Thymus (tissue), 11 donors: ENCODE data around the gene ARHGAP40. TPM values are rescaled to one million over a fixed set of nuclear protein-coding genes. Genes with fewer than 3 reads are reported as not detected.

Source experiments
- DNase-seq, 9 donors: peaks; one replicate each; pipeline ENCODE4 v3.0.0-alpha.2; 2013; ENCODE audit warnings: low spot score in 9 of 9, low read depth in 6 of 9, missing footprints in 1 of 9
- H3K27ac ChIP-seq, 2 donors: one replicate each; pipeline ENCODE4 v1.5.1; 2013; ENCODE audit warnings: control low read depth in 1 of 2, low read depth in 1 of 2, low read length in 1 of 2, mild to moderate bottlenecking in 1 of 2, moderate library complexity in 1 of 2
- H3K27me3 ChIP-seq, 2 donors: one replicate each; pipeline ENCODE4 v1.5.1; 2013; ENCODE audit warnings: low read length in 1 of 2; ENCODE audit not compliant: control insufficient read depth in 2 of 2, insufficient read depth in 1 of 2
- H3K36me3 ChIP-seq, 2 donors: one replicate each; pipeline ENCODE4 v1.5.1; 2013; ENCODE audit warnings: low read length in 1 of 2, mild to moderate bottlenecking in 1 of 2, moderate library complexity in 1 of 2; ENCODE audit not compliant: control insufficient read depth in 2 of 2, insufficient read depth in 2 of 2
- H3K4me1 ChIP-seq, 2 donors: one replicate each; pipeline ENCODE4 v1.5.1; 2013; ENCODE audit warnings: low read length in 2 of 2; ENCODE audit not compliant: control insufficient read depth in 2 of 2, insufficient read depth in 2 of 2
- H3K4me3 ChIP-seq, 2 donors: one replicate each; pipeline ENCODE4 v1.5.1; 2013; ENCODE audit warnings: low read length in 2 of 2, control low read depth in 1 of 2, mild to moderate bottlenecking in 1 of 2
- H3K9me3 ChIP-seq, 2 donors: one replicate each; pipeline ENCODE4 v1.5.1; 2013; ENCODE audit warnings: low read length in 1 of 2, mild to moderate bottlenecking in 1 of 2; ENCODE audit not compliant: control insufficient read depth in 2 of 2, insufficient read depth in 1 of 2
- WGBS: extraction: QIAGEN DNeasy Blood & Tissue Kit; methylation state at CpG from one replicate; pipeline ENCODE4 v1.1.7; 2013; 5-methylcytosine and 5-hydroxymethylcytosine counted together
- polyA plus RNA-seq: library from polyadenylated mRNA; stranded (reverse); fragments of 200-250 nt; gene quantifications from one replicate; pipeline ENCODE4 v1.2.3, GENCODE V29; 2013
- total RNA-seq: library from RNA; stranded (reverse); fragments of 120-200 nt; gene quantifications from one replicate; pipeline ENCODE4 v1.2.4, GENCODE V29; 2013
- donor health status: healthy.

The ARHGAP40 gene
- total and polyA plus RNA-seq, 2 donors = 1.8 TPM; not detected in 1

DNA sequence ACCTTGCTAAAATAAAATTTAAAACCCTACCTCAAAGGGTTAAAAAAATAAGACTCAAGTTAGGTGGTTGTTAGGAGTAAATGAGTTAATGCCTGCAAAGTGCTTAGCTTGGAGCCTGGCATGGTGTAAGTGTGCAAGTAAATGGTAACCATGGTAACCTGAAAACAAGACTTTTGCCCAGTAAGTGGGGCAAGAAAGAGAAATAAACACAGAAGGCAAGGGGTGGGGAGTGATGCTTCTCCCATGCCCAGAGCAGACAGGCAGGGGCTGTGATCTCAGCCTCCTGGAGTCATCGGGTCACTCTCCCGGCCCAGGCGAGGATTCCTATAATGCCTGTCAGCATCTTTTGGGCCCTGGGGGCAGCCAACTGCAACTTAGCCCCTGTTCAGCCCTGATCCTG, 63.5 kb downstream of the ARHGAP40 start:
- no peaks in the 10 kb centered on the region for H3K4me1 ChIP-seq
- no peak for DNase-seq
- peaks cover 0 to 13% of the 10 kb centered on the region in 2 donors for H3K27me3 ChIP-seq
- H3K4me3 ChIP-seq = no peak overlapping the region
- no peak overlapping the region for H3K27ac ChIP-seq
- 81% methylated on average over 3 of the region's 3 CpGs for WGBS
- no peaks in the 10 kb centered on the region for H3K9me3 ChIP-seq
- H3K36me3 ChIP-seq = no peaks in the 10 kb centered on the region

- H3K27ac ChIP-seq = no peak overlapping the region
- DNase-seq = no peak
- H3K9me3 ChIP-seq = no peaks in the 10 kb centered on the region
- WGBS = 76% methylated on average over 11 of the region's 11 CpGs
- H3K27me3 ChIP-seq = peaks cover 0 to 17% of the 10 kb centered on the region in 2 donors
- no peaks in the 10 kb centered on the region for H3K4me1 ChIP-seq
- no peaks in the 10 kb centered on the region for H3K36me3 ChIP-seq
- H3K4me3 ChIP-seq = no peak overlapping the region
Measured at GRCh38 chr20:38665506-38666285, 64.1 kb downstream of the ARHGAP40 start.

GRCh38 chr20:38667417-38667956, 65.9 kb downstream of the ARHGAP40 start:
- DNase-seq = no peak
- Histone ChIP-seq H3K27me3 (peaks cover 0 to 32% of the 10 kb centered on the region in 2 donors), H3K36me3 (no peaks in the 10 kb centered on the region), H3K27ac (no peak overlapping the region), H3K4me1 (no peaks in the 10 kb centered on the region), H3K9me3 (no peaks in the 10 kb centered on the region), H3K4me3 (no peak overlapping the region)
- 88% methylated on average over 6 of the region's 6 CpGs for WGBS

- H3K36me3 ChIP-seq = no peaks in the 10 kb centered on the region
- H3K4me3 ChIP-seq = no peak overlapping the region
- H3K4me1 ChIP-seq = peaks cover 8 to 10% of the 10 kb centered on the region in 2 donors
- H3K27me3 ChIP-seq = peaks cover 6 to 48% of the 10 kb centered on the region in 2 donors
- H3K27ac ChIP-seq = no peak overlapping the region
- DNase-seq = no peak
- H3K9me3 ChIP-seq = peaks cover 0 to 5% of the 10 kb centered on the region in 2 donors
Measured at GRCh38 chr20:38669688-38670087, 68.1 kb downstream of the ARHGAP40 start.

- H3K36me3 ChIP-seq = no peaks in the 10 kb centered on the region
- H3K4me1 ChIP-seq = peaks cover 8 to 10% of the 10 kb centered on the region in 2 donors
- no peak overlapping the region for H3K4me3 ChIP-seq
- H3K27ac ChIP-seq = no peak overlapping the region
- peaks cover 0 to 5% of the 10 kb centered on the region in 2 donors for H3K9me3 ChIP-seq
- H3K27me3 ChIP-seq = peaks cover 8 to 53% of the 10 kb centered on the region in 2 donors
- no peak for DNase-seq
- WGBS = 83% methylated on average over 3 of the region's 3 CpGs
Measured at GRCh38 chr20:38670786-38671185, 69.2 kb downstream of the ARHGAP40 start.

DNA sequence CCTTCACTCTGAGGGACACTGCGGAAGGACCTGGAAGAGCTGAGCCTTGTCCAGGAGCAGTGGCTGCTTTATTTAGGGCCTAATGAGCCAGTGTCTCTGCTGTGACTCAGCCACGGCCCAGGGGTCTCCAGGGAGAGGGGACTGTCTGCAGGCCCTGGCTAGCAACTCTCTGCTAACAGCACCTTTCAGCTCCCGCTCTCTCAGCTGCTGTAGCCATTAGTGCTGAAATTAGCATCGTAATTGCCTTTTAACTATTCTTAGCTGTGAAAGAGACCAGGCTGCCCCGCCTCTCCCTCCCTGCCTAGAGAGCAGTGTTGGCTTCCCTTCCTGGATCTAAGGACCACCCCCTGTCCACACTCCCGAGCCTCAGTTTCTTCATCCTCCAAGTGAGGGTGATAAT, 69.6 kb downstream of the ARHGAP40 start:
- Histone ChIP-seq H3K4me3 (no peak overlapping the region), H3K9me3 (peaks cover 0 to 5% of the 10 kb centered on the region in 2 donors), H3K27ac (no peak overlapping the region), H3K4me1 (peaks cover 8 to 10% of the 10 kb centered on the region in 2 donors), H3K36me3 (no peaks in the 10 kb centered on the region), H3K27me3 (peaks cover 8 to 50% of the 10 kb centered on the region in 2 donors)
- no peak for DNase-seq
- WGBS = 38% methylated on average over 6 of the region's 6 CpGs

DNA sequence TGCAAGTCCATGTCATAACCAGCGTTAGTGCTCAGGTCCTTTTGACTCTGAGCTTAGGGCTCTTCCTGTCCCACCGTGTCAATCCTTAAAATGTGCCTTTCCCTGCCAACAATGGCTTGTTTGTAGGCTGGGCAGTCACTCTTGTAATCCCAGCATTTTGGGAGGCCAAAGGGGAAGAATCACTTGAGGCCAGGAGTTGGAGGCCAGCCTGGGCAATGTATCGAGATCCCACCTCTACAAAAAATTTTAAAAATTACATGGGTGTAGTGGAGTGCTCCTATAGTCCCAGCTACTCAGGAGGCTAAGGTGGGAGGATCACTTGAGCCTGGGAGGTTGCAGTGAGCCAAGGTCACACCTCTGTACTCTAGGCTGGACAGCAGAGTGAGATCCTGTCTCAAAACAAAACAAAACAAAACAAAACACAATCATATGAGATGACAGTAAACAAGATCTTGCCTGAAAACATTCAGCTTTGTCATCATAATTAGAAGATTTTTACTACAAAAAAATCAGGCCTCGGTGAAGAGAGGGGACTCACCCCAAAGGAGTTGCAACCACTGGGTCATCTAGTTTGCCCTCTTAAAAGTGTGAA, 70.2 kb downstream of the ARHGAP40 start:
- Histone ChIP-seq H3K27me3 (peaks cover 8 to 52% of the 10 kb centered on the region in 2 donors), H3K9me3 (peaks cover 0 to 5% of the 10 kb centered on the region in 2 donors)
- WGBS = 63% methylated on average over 4 of the region's 4 CpGs

GRCh38 chr20:38672504-38672903, 70.9 kb downstream of the ARHGAP40 start:
- 79% methylated on average over 3 of the region's 3 CpGs for WGBS
- DNase-seq = no peak
- Histone ChIP-seq H3K9me3 (peaks cover 0 to 5% of the 10 kb centered on the region in 2 donors), H3K27me3 (peaks cover 8 to 52% of the 10 kb centered on the region in 2 donors), H3K36me3 (no peaks in the 10 kb centered on the region), H3K27ac (no peak overlapping the region), H3K4me1 (peaks cover 8 to 10% of the 10 kb centered on the region in 2 donors), H3K4me3 (no peak overlapping the region)

More for the DNA sequence above, 70.2 kb downstream of the ARHGAP40 start:
- no peak overlapping the region for H3K27ac ChIP-seq
- H3K4me1 ChIP-seq = peaks cover 8 to 10% of the 10 kb centered on the region in 2 donors
- no peak overlapping the region for H3K4me3 ChIP-seq
- H3K36me3 ChIP-seq = no peaks in the 10 kb centered on the region
- no peak for DNase-seq

DNA sequence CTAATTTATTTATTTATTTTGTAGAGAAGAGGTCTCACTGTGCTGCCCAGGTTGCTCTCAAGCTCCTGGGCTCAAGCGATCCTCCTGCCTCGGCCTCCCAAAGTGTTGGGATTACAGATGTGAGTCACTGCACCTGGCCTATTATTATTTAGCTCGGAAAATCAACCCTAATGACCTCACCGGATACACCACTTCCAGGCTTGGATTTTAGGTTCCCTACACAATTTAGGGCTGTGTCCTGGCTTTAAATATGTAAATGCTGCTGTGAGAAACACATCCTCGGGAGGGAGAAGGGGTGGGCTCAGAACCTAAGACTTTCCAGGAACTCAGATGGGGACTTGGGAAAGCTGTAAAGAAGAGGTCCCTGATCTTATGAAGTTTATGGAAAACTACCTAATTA, 71.7 kb downstream of the ARHGAP40 start:
- no peaks in the 10 kb centered on the region for H3K36me3 ChIP-seq
- 37% methylated on average over 5 of the region's 5 CpGs for WGBS
- H3K4me3 ChIP-seq = no peak overlapping the region
- H3K4me1 ChIP-seq = peaks cover 8 to 10% of the 10 kb centered on the region in 2 donors
- H3K27ac ChIP-seq = no peak overlapping the region
- H3K27me3 ChIP-seq = peaks cover 8 to 49% of the 10 kb centered on the region in 2 donors
- DNase-seq = no peak
- H3K9me3 ChIP-seq = peaks cover 0 to 5% of the 10 kb centered on the region in 2 donors
